PC-9 (cell line): ENCODE data around the gene PCDHA10.
"Not testable (repeated sequence)": the region's sequence is repeated elsewhere in the genome, so short reads cannot be mapped to it uniquely, and the experiment has no call there.

Experiments used
- EZH2 ChIP-seq: fragments of 200-600 bp; sonication (generic); IDR thresholded peaks from 2 replicates; pipeline ENCODE4 v1.8.0; 2017; ENCODE audit warnings: antibody characterized with exemption, low read depth
- TF ChIP-seq, protein P1 (sequence below): fragments of 200-600 bp; sonication (generic); conservative IDR thresholded peaks from 2 replicates; pipeline ENCODE4 v1.6.1; 2017; ENCODE audit warnings: mixed run types, antibody characterized with exemption, mild to moderate bottlenecking, moderate library complexity

DNA sequence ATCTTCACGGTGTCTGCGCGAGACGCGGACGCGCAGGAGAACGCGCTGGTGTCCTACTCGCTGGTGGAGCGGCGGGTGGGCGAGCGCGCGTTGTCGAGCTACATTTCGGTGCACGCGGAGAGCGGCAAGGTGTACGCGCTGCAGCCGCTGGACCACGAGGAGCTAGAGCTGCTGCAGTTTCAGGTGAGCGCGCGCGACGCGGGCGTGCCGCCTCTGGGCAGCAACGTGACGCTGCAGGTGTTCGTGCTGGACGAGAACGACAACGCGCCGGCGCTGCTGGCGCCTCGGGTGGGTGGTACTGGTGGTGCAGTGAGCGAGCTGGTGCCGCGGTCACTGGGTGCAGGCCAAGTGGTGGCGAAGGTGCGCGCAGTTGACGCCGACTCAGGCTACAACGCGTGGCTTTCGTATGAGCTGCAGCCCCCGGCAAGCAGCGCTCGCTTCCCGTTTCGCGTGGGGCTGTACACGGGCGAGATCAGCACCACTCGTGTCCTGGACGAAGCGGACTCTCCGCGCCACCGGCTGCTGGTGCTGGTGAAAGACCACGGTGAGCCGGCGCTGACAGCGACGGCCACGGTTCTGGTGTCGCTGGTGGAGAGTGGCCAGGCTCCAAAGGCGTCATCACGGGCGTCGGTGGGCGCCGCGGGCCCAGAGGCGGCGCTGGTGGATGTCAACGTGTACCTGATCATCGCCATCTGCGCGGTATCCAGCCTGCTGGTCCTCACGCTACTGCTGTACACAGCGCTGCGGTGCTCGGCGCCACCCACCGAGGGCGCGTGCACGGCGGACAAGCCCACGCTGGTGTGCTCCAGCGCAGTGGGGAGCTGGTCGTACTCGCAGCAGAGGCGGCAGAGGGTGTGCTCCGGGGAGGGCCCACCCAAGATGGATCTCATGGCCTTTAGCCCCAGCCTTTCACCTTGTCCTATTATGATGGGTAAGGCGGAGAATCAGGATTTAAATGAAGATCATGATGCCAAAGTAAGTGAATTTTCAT, 25.9 kb upstream of the PCDHA10 start:
- TF ChIP-seq, protein P1, sequence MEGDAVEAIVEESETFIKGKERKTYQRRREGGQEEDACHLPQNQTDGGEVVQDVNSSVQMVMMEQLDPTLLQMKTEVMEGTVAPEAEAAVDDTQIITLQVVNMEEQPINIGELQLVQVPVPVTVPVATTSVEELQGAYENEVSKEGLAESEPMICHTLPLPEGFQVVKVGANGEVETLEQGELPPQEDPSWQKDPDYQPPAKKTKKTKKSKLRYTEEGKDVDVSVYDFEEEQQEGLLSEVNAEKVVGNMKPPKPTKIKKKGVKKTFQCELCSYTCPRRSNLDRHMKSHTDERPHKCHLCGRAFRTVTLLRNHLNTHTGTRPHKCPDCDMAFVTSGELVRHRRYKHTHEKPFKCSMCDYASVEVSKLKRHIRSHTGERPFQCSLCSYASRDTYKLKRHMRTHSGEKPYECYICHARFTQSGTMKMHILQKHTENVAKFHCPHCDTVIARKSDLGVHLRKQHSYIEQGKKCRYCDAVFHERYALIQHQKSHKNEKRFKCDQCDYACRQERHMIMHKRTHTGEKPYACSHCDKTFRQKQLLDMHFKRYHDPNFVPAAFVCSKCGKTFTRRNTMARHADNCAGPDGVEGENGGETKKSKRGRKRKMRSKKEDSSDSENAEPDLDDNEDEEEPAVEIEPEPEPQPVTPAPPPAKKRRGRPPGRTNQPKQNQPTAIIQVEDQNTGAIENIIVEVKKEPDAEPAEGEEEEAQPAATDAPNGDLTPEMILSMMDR = not testable (repeated sequence)
- not testable (repeated sequence) for TF ChIP-seq EZH2
